D721Med (cell line): ENCODE results near the gene CFDP1.

Experiments
- DNase-seq: peaks from one replicate; pipeline ENCODE4 v3.0.0; 2011; ENCODE audit warnings: low spot score; ENCODE audit not compliant: insufficient read length
- FAIRE-seq: peaks from 2 replicates; lab custom pipeline; 2011; peaks lifted over from hg19 to GRCh38; lab: Jason Lieb, UNC
- TF ChIP-seq, protein P1 (sequence below): IDR thresholded peaks from 2 replicates; pipeline ENCODE4 v1.5.1; 2012; ENCODE audit warnings: mild to moderate bottlenecking, control low read depth; ENCODE audit not compliant: insufficient read depth; ENCODE audit errors: missing control alignments

CFDP1 gene

DNA sequence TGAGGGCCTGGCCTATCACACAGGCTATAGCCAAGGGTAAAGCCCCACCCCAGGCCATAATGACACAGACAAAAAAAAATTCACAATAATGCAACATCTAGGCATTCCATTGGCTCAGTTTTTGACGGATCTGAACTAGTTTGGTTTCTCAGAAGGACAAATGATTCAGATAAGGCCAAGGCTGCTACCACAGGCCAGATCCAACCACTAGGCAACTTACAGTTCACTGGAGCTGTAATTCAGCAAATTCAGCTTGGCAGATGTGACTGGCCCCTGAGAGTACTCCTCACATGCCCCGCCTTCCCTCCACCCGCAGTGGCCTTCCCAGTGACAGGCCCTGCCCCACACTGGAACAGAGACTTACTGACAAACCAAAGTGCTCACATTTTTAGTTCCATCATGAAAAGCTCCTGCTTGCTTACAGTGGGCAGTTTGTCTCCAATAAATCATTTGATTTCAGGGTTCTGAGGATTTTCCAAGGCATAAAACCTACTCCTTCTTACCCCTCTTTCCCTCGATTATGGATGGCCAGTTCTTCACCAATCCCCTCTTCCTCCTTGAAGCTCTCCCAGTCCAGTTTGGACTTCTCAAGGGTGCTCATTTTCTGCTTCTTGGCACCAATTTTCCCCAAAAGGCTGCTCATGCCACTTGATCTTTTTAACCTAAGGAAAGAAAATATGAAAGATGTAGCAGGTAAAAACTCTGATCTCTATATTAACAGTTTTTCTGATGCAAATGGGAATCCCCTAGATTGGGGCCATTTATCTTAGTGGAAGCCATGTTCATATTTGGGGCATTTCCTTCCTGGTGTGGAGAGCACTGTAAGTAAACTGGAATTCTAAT lies 128.6 kb downstream of the CFDP1 start:
- TF ChIP-seq, protein P1, sequence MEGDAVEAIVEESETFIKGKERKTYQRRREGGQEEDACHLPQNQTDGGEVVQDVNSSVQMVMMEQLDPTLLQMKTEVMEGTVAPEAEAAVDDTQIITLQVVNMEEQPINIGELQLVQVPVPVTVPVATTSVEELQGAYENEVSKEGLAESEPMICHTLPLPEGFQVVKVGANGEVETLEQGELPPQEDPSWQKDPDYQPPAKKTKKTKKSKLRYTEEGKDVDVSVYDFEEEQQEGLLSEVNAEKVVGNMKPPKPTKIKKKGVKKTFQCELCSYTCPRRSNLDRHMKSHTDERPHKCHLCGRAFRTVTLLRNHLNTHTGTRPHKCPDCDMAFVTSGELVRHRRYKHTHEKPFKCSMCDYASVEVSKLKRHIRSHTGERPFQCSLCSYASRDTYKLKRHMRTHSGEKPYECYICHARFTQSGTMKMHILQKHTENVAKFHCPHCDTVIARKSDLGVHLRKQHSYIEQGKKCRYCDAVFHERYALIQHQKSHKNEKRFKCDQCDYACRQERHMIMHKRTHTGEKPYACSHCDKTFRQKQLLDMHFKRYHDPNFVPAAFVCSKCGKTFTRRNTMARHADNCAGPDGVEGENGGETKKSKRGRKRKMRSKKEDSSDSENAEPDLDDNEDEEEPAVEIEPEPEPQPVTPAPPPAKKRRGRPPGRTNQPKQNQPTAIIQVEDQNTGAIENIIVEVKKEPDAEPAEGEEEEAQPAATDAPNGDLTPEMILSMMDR = no peak
- DNase-seq = no peak
- FAIRE-seq = no peak

DNA sequence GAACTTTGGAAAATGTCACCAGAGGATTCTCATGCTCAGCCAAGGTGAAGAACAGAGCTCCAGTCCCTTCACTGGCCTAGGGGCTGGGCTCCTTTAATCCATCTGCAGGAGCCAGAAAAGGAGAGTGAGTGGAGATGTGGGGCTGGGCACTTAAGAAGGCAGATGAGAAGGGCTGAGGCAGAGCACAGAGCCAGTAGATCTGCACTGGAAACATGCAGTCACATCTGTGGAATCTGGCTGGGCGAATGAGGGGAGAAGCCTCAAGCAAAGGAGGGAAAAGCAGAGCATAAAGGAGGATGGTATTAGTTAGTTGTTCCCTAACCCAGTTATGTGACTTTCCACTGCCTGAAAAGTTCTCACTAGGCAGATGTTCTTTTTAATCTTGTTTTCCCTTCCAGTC lies 131.5 kb downstream of the CFDP1 start:
- FAIRE-seq (no peak), DNase-seq (no peak)
- TF ChIP-seq, protein P1 = no peak

DNA sequence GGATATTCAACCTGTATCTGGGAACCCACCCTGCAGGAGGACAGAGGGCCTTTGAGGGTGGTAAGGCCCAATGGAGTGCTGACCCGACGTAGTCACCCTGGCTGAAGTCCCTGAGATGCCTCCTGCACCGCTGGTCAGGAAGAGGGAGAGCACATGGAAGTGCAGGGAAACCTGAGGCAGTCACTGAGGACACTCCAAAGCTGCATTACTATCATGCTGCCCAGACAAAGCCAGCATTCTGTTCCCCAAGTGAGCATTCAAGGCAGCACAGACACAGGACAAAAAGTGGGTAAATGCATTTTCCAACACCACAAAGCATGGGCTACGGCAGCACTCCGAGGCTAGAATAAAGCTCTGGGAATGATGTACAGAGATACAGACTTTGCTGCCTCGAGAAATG lies 135.0 kb downstream of the CFDP1 start:
- DNase-seq (no peak), FAIRE-seq (no peak)
- TF ChIP-seq, protein P1 = no peak

DNA sequence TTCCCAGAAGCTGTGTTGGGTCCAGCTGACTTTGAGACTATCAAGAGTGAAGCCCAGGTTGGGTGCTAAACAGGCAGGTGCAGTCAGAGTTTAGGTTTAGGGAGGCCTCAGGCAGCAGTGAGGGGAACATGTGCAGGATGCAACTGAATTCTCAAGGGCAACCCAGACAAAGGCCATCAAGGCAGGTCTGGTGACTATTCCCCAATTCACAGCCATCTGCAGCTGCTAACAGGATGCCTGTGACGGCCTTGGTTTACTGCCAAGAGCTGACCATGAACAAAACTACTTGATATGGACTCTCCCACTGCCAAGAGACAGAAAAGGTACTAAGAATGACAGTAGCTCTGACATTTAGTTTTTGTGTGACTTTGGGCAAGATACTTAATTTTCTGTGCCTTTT lies 136.7 kb downstream of the CFDP1 start:
- no peak for FAIRE-seq
- no peak for DNase-seq
- TF ChIP-seq, protein P1 = no peak

DNA sequence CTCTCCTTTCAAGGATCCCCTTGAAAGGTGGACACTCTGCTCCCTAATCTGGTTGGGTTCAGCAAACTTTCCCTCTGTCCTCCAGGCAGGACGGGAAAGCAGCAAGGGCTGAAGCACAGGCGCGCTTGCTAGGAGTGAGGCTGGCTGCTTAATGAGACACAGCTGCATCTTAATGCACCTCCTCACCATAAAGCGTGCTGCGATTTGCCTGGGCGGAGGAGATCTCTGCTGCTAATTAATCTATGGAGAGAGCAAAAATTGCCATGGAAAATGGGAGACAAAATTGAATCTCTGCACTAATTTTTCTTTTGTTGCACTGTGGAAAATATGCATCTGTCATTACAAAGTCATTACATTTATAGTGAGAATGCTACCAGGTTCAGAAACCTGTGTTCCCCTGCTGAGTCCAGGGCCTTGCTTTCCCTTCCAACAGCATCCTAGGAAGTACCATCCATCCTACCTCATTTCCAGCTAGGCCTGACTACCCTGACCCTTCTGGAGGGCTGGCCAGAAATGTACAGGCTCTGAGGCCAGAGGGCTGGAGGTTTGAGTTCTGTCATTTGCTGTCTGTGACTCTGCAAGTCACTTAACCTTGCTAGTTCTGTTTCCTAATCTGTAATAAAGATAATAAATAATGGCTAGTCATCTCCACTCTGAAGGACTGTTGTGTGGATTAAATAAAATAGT lies 138.4 kb downstream of the CFDP1 start:
- FAIRE-seq (no peak), DNase-seq (no peak)
- TF ChIP-seq, protein P1 = no peak

DNA sequence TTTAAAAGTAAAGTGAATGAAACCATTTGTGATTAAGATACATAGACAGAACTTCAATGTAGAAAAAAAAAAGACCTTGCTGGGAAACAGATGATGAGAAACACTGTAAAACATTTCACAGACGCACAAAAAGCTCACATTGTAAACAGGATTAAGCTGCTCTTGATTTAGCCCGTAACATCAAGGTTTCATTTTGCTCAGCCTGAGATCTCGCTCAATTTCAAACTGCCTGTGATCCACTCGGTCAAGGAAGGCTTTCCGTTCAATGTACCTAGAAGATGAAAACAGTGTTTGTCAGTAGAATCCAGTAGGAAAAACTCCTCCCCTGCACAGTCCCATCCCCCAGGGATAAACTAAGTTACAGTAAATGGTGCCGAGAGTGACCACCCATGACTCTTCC lies 139.5 kb downstream of the CFDP1 start:
- FAIRE-seq = no peak
- no peak for DNase-seq
- TF ChIP-seq, protein P1 = no peak

DNA sequence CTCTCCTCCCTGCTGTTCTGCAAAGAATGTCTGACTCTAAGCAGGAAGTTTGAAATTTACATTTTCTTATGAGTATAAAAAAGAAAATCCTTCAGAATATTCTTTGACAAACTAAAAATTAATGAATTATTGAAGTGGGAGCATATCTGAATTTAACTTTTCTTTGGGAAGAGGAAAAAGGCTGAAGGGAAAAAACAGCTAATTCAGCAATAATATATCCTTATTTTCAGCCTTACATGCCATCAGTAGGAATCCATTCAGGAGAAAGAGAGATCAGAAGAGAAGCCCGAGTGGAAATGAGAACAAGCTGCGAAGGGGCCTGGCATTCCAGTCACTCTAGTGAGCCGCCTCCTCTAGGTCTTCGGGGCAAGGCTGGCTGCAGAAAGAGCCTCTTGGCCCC lies 140.1 kb downstream of the CFDP1 start:
- no peak for FAIRE-seq
- no peak for DNase-seq
- TF ChIP-seq, protein P1 = no peak
